K562 (cell line): ENCODE data around the gene SLC7A14. TPM values are rescaled to one million over a fixed set of nuclear protein-coding genes. Genes with fewer than 3 reads are reported as not detected.
A peak's percentile ranks its signal among the peaks of the same experiment; 100 is the strongest.

ENCODE experiments used
- ATAC-seq: fragments of 200-7000 bp; cut with Tn5 transposase; 3 replicates; pipeline ENCODE4 v1.9.1; 2020; ENCODE audit warnings: moderate library complexity
- BruUV-seq: library from RNA; stranded (reverse); fragments of 400-500 nt; replicated peaks from 2 replicates; lab custom pipeline; 2021; lab: Mats Ljungman, UMichigan
- CTCF ChIA-PET: fragments of 300-600 bp; formaldehyde crosslinking; extraction: SDS; loops from one replicate; lab custom pipeline; 2021; ENCODE audit warnings: low intra/inter-chr PET ratio; lab: Yijun Ruan, JAX
- POLR2A ChIA-PET: fragments of 300-600, 350-650 bp; sonication (Branson Sonifier 250); formaldehyde crosslinking; extraction: SDS; loops from one replicate; lab custom pipeline; 2021; ENCODE audit warnings: antibody characterized with exemption, inconsistent platforms; lab: Yijun Ruan, JAX
- DNase-seq, 4 experiments: peaks; one replicate each; pipeline versions ENCODE4 v3.0.0 to v3.0.0-alpha.2; 2011 to 2018; ENCODE audit warnings: low spot score in 3 of 4, mixed read lengths in 3 of 4; ENCODE audit errors: extremely low read depth in 1 of 4
- FAIRE-seq: peaks from 2 replicates; lab custom pipeline; 2011; peaks lifted over from hg19 to GRCh38; lab: Jason Lieb, UNC
- H2AFZ ChIP-seq: 2 replicates; pipeline ENCODE4 v1.6.0; 2011; ENCODE audit warnings: low read depth, low read length, control low read depth, inconsistent platforms
- H3K27ac ChIP-seq: fragments of 200-600 bp; 3 replicates; pipeline ENCODE4 v1.8.0; 2011; ENCODE audit warnings: low read depth, mild to moderate bottlenecking, control low read depth, inconsistent platforms, low read length, moderate library complexity, mixed read lengths; ENCODE audit errors: extremely low read depth
- H3K27me3 ChIP-seq, 2 experiments: fragments of 300-600 bp in 1 of 2; 2 replicates in 1 of 2; 3 replicates in 1 of 2; pipeline versions ENCODE4 v1.6.0 to v1.8.0; 2011; ENCODE audit warnings: inconsistent platforms in 2 of 2, low read length in 2 of 2, mild to moderate bottlenecking in 1 of 2, mixed read lengths in 1 of 2, moderate library complexity in 1 of 2; ENCODE audit not compliant: control insufficient read depth in 2 of 2, insufficient read depth in 2 of 2
- H3K36me3 ChIP-seq: fragments of 300-600 bp; 3 replicates; pipeline ENCODE4 v1.8.0; 2011; ENCODE audit warnings: mild to moderate bottlenecking, low read length, inconsistent platforms; ENCODE audit not compliant: control insufficient read depth, insufficient read depth
- H3K4me1 ChIP-seq, 2 experiments: fragments of 200-600 bp in 1 of 2; replicated peaks in 1 of 2; 2 replicates in 1 of 2; 3 replicates in 1 of 2; pipeline versions ENCODE4 v1.5.1 to v1.8.0; 2011; ENCODE audit warnings: inconsistent platforms in 2 of 2, low read length in 2 of 2, mild to moderate bottlenecking in 1 of 2, mixed read lengths in 1 of 2, moderate library complexity in 1 of 2; ENCODE audit not compliant: control insufficient read depth in 2 of 2, insufficient read depth in 2 of 2
- H3K4me2 ChIP-seq: 2 replicates; pipeline ENCODE4 v1.6.1; 2011; ENCODE audit warnings: low read length, control low read depth, inconsistent platforms, mixed read lengths; ENCODE audit not compliant: insufficient read depth
- H3K4me3 ChIP-seq: fragments of 200-600 bp; sonication (generic), shearing (Covaris generic); 2 replicates; pipeline ENCODE4 v1.5.1; 2016; ENCODE audit warnings: control low read depth, inconsistent platforms
- H3K79me2 ChIP-seq: fragments of 200-600 bp; 3 replicates; pipeline ENCODE4 v1.8.0; 2011; ENCODE audit warnings: low read length, inconsistent platforms; ENCODE audit not compliant: control insufficient read depth, insufficient read depth
- H3K9ac ChIP-seq, 2 experiments: 2 replicates each; pipeline versions ENCODE4 v1.6.0 to v1.6.1; 2011; ENCODE audit warnings: low read depth in 2 of 2, low read length in 2 of 2, control low read depth in 1 of 2, inconsistent platforms in 1 of 2, mild to moderate bottlenecking in 1 of 2, mixed read lengths in 1 of 2; ENCODE audit not compliant: insufficient read depth in 1 of 2
- H3K9me1 ChIP-seq: one replicate; pipeline ENCODE4 v1.6.0; 2011; ENCODE audit warnings: inconsistent platforms, mild to moderate bottlenecking, low read length, moderate library complexity; ENCODE audit not compliant: control insufficient read depth, insufficient read depth
- H3K9me3 ChIP-seq: replicated peaks from 2 replicates; pipeline ENCODE4 v1.5.1; 2011; ENCODE audit warnings: low read depth, low read length, inconsistent platforms; ENCODE audit not compliant: control insufficient read depth, insufficient read depth
- H4K20me1 ChIP-seq: replicated peaks from 2 replicates; pipeline ENCODE4 v1.6.1; 2011; ENCODE audit warnings: low read length, inconsistent platforms, mixed read lengths; ENCODE audit not compliant: control insufficient read depth, insufficient read depth
- ARID2 ChIP-seq: fragments of 450-650 bp; IDR thresholded peaks from 2 replicates; pipeline ENCODE4 v1.6.1; 2017; ENCODE audit warnings: antibody characterized with exemption, mild to moderate bottlenecking
- ATF1 ChIP-seq, 2 experiments: fragments of 450-650 bp in 1 of 2; IDR thresholded peaks; 2 replicates each; pipeline ENCODE4 v1.6.1; 2016; ENCODE audit warnings: missing compliant biosample characterization in 1 of 2, missing genetic modification characterization in 1 of 2
- CREM ChIP-seq: IDR thresholded peaks from 2 replicates; pipeline ENCODE4 v1.6.1; 2014; ENCODE audit warnings: antibody characterized with exemption, low read depth
- RAD21 ChIP-seq, 2 experiments: fragments of 250-450 bp in 1 of 2; fragments of 450-650 bp in 1 of 2; sonication (Bioruptor Pico) in 1 of 2; formaldehyde crosslinking in 1 of 2; IDR thresholded peaks in 1 of 2; conservative IDR thresholded peaks in 1 of 2; 2 replicates each; pipeline versions ENCODE4 v1.4.0 to v1.8.0; 2020 to 2022; ENCODE audit warnings: mild to moderate bottlenecking in 2 of 2, moderate library complexity in 1 of 2
- REST ChIP-seq, 2 experiments: fragments of 450-650 bp; formaldehyde crosslinking in 1 of 2; IDR thresholded peaks; 2 replicates each; pipeline versions ENCODE4 v1.4.0 to v1.6.1; 2014 to 2020; ENCODE audit warnings: mild to moderate bottlenecking in 2 of 2, borderline replicate concordance in 1 of 2, low read depth in 1 of 2
- SOX6 ChIP-seq: fragments of 450-650 bp; IDR thresholded peaks from 2 replicates; pipeline ENCODE4 v1.6.1; 2014; ENCODE audit warnings: mild to moderate bottlenecking
- ZC3H11A ChIP-seq: IDR thresholded peaks from 2 replicates; pipeline ENCODE4 v1.6.1; 2012; ENCODE audit warnings: low read depth, low read length, improper control_type of control experiment
- ZEB2 ChIP-seq: fragments of 450-650 bp; IDR thresholded peaks from 2 replicates; pipeline ENCODE4 v1.6.1; 2016
- ZNF592 ChIP-seq: fragments of 450-650 bp; IDR thresholded peaks from 2 replicates; pipeline ENCODE4 v1.6.1; 2017; ENCODE audit warnings: antibody characterized with exemption, mild to moderate bottlenecking
- WGBS: fragments of 100-300 bp; shearing (Covaris generic); methylation state at CpG from one replicate; pipeline ENCODE4 v1.1.6; 2016; ENCODE audit warnings: low coverage, mixed read lengths; ENCODE audit not compliant: insufficient coverage; ENCODE audit errors: missing lambda C conversion rate; 5-methylcytosine and 5-hydroxymethylcytosine counted together
- in situ Hi-C: fragments of 300-500 bp; cut with MboI; formaldehyde crosslinking; loops from 4 replicates; pipeline ENCODE4 v1.15.0; 2018; ENCODE audit warnings: inconsistent platforms, mixed read lengths
- intact Hi-C: fragments of 100-400 bp; cut with micrococcal nuclease; formaldehyde crosslinking; loops from 2 replicates; pipeline ENCODE4 v1.14.2; 2022
- polyA plus RNA-seq, 8 experiments: library from polyadenylated mRNA; depleted of rRNA in 4 of 8; stranded (reverse) in 5 of 8; unstranded in 3 of 8; fragments of >200 nt; fragmentation: Nextera tagmentation in 2 of 8; fragmentation: Illumina TruSeq in 1 of 8; extraction: Ambion mirVana in 2 of 8; extraction: Trizol in 1 of 8; gene quantifications; 2 replicates each; pipeline versions ENCODE4 v1.2.1 to v1.2.3, GENCODE V29; 2011 to 2014; ENCODE audit warnings: inconsistent platforms in 1 of 8, missing spikeins in 1 of 8
- total RNA-seq, 7 experiments: library from RNA; depleted of rRNA in 6 of 7; stranded (reverse); fragments of >200 nt in 6 of 7; fragmentation: Illumina TruSeq in 2 of 7; extraction: Trizol in 2 of 7; gene quantifications; 2 replicates each; pipeline versions ENCODE4 v1.2.1 to v1.2.3, GENCODE V29; 2011 to 2021; ENCODE audit warnings: low replicate concordance in 1 of 7

Gene SLC7A14
- total and polyA plus RNA-seq, 9 of the 15 experiments (the other 6 are each of a cell fraction or from before 2014, with no cell fraction given), result not detected

- no peak overlapping the region for H3K27ac ChIP-seq
- no peak overlapping the region for H3K4me3 ChIP-seq
- H3K9me3 ChIP-seq, result no peaks in the 10 kb centered on the region
- ChIA-PET CTCF (interaction anchor here (0.9 to 2.2 kb wide), 6 partner anchors 104 to 434 kb away, joined by 3 to 13 read pairs (median 8); no protein-coding TSS in a partner anchor), POLR2A (interaction anchor here (0.6 to 1.5 kb wide), 9 partner anchors 10 to 839 kb away, joined by 3 to 8 read pairs (median 3); partner anchors contain the start of gene RPL22L1)
- no peaks in the 10 kb centered on the region for H3K27me3 ChIP-seq
- H3K4me1 ChIP-seq, result peaks cover 0 to 9% of the 10 kb centered on the region in 2 experiments; a peak in 1 of 5 replicates
- no peaks in the 10 kb centered on the region for H3K9me1 ChIP-seq
- ATAC-seq (peak; percentile 85), DNase-seq (peak; percentile 58 to 75 (median 63)), FAIRE-seq (peak; percentile 77)
- H4K20me1 ChIP-seq, result no peaks in the 10 kb centered on the region
- H3K9ac ChIP-seq, result no peak overlapping the region
- intact Hi-C loops, result loop anchor here (1.0 to 5.0 kb wide), 9 partner anchors 85 to 652 kb away; no protein-coding TSS in a partner anchor
- no peaks in the 10 kb centered on the region for H3K36me3 ChIP-seq
- in situ Hi-C loops, result no loop called here
- H3K79me2 ChIP-seq, result no peaks in the 10 kb centered on the region
- no peak overlapping the region for H3K4me2 ChIP-seq
- 30% methylated on average over 5 of the region's 5 CpGs for WGBS
- no peak overlapping the region for H2AFZ ChIP-seq
- BruUV-seq, result no TSS peak
- 0 out of 2 replicates have a peak, but pooled peaks have one; percentile 37 for TF ChIP-seq ZNF592
- peak; percentile 99 for TF ChIP-seq RAD21 (CRISPR knock-in tag; conservative IDR thresholded peaks at IDR 0.05 in 1 of 2, IDR thresholded peaks at IDR 0.05 in 1 of 2)
- peak; percentile 95 for TF ChIP-seq REST (IDR thresholded peaks at IDR 0.05; ENCODE audit: borderline replicate concordance)
- TF ChIP-seq REST (CRISPR knock-in tag; IDR thresholded peaks at IDR 0.05; ENCODE audit: low read depth), result no peak
- TF ChIP-seq ARID2, result peak; percentile 89
- TF ChIP-seq CREM, result 0 out of 2 replicates have a peak, but pooled peaks have one; percentile 4
- TF ChIP-seq ZEB2, result no peak
- no peak for TF ChIP-seq ZC3H11A
- no peak for TF ChIP-seq ATF1 (CRISPR knock-in tag; IDR thresholded peaks at IDR 0.05)
- peak; percentile 26; the same call in 1 of the 2 replicates for TF ChIP-seq ATF1 (tag; IDR thresholded peaks at IDR 0.05)
- 0 out of 2 replicates have a peak, but pooled peaks have one; percentile 13 for TF ChIP-seq SOX6
Measured at GRCh38 chr3:170414202-170414663, 171.6 kb downstream of the SLC7A14 start.
